Kidney (tissue), 14 donors: ENCODE measurements around the gene MYO9A. TPM values are rescaled to one million over a fixed set of nuclear protein-coding genes. Genes with fewer than 3 reads are reported as not detected.
"Not testable (repeated sequence)": the region's sequence is repeated elsewhere in the genome, so short reads cannot be mapped to it uniquely, and the experiment has no call there.

Experiments
- DNase-seq, 5 donors: peaks; one replicate each; pipeline ENCODE4 v3.0.0-alpha.2; 2013 to 2020
- FAIRE-seq: peaks from 2 replicates; lab custom pipeline; 2012; peaks lifted over from hg19 to GRCh38; lab: Jason Lieb, UNC
- H3K27ac ChIP-seq, 2 donors: one replicate each; pipeline ENCODE4 v1.7.0; 2013; ENCODE audit warnings: low read depth in 2 of 2, low read length in 2 of 2, inconsistent platforms in 1 of 2
- H3K27me3 ChIP-seq: one replicate; pipeline ENCODE4 v1.7.1; 2013; ENCODE audit warnings: low read length, inconsistent platforms; ENCODE audit not compliant: control insufficient read depth, insufficient read depth
- H3K36me3 ChIP-seq, 3 donors: one replicate each; pipeline versions ENCODE4 v1.7.0 to v1.7.1; 2013; ENCODE audit warnings: low read length in 3 of 3, control low read depth in 1 of 3, inconsistent platforms in 1 of 3; ENCODE audit not compliant: insufficient read depth in 3 of 3, control insufficient read depth in 2 of 3
- H3K4me1 ChIP-seq, 3 donors: one replicate each; pipeline versions ENCODE4 v1.7.0 to v1.7.1; 2013; ENCODE audit warnings: low read length in 3 of 3, inconsistent platforms in 1 of 3, low read depth in 1 of 3; ENCODE audit not compliant: control insufficient read depth in 2 of 3, insufficient read depth in 2 of 3
- H3K4me3 ChIP-seq, 3 donors: one replicate each; pipeline versions ENCODE4 v1.7.0 to v1.8.1; 2013; ENCODE audit warnings: low read length in 3 of 3, control low read depth in 1 of 3, inconsistent platforms in 1 of 3
- H3K9ac ChIP-seq, 3 donors: one replicate each; pipeline versions ENCODE4 v1.7.0 to v1.7.1; 2013; ENCODE audit warnings: low read length in 3 of 3, control low read depth in 1 of 3, inconsistent platforms in 1 of 3
- H3K9me3 ChIP-seq, 3 donors: one replicate each; pipeline versions ENCODE4 v1.7.0 to v1.7.1; 2013; ENCODE audit warnings: low read length in 3 of 3, control low read depth in 1 of 3, inconsistent platforms in 1 of 3; ENCODE audit not compliant: control insufficient read depth in 2 of 3, insufficient read depth in 1 of 3
- CTCF ChIP-seq: IDR thresholded peaks from 3 replicates; pipeline ENCODE4 v1.5.1; 2012; ENCODE audit warnings: mild to moderate bottlenecking, moderate library complexity, borderline replicate concordance; ENCODE audit not compliant: insufficient read depth; ENCODE audit errors: extremely low read depth
- intact Hi-C: fragments of 100-400 bp; cut with DNase I; formaldehyde crosslinking; loops from one replicate; pipeline ENCODE4 v1.11.1; 2022
- polyA plus RNA-seq: library from polyadenylated mRNA; stranded (reverse); fragments of 350-450 nt; fragmentation: Illumina TruSeq; extraction: RNeasy Lipid Tissue Mini Kit (QIAGEN cat#74804); gene quantifications from one replicate; pipeline ENCODE4 v1.2.3, GENCODE V29; 2014; ENCODE audit warnings: low read depth, low replicate concordance; ENCODE audit not compliant: insufficient read depth
- total RNA-seq: library from RNA; stranded (reverse); fragmentation: NEBNext Ultra II Directional; extraction: Animal tissue kit (Norgen Biotek cat#: 25700); gene quantifications from one replicate; pipeline ENCODE4 v1.2.1, GENCODE V29; 2021
- donor health status: control.
- donor health status: control.
- donor health status: control.
- donor health status: control.
- donor health status: control.
- donor health status: DM: yes; HTN: yes; CAD: no.
- donor health status: Normal renal cell carcinoma (clear cell type).

The MYO9A gene
- total and polyA plus RNA-seq, 2 donors from 2014 or later, result 5.5 to 132 TPM

- no peaks in the 10 kb centered on the region for H3K9me3 ChIP-seq
- no peaks in the 10 kb centered on the region for H3K4me1 ChIP-seq
- H3K4me3 ChIP-seq, result no peak overlapping the region
- no peak overlapping the region for H3K27ac ChIP-seq
- FAIRE-seq, result no peak
- TF ChIP-seq CTCF, result no peak
- peaks cover 0 to 10% (median 2%) of the 10 kb centered on the region in 3 donors for H3K36me3 ChIP-seq
- H3K27me3 ChIP-seq, result no peaks in the 10 kb centered on the region
- DNase-seq, result no peak
- intact Hi-C loops, result no loop called here
- no peak overlapping the region for H3K9ac ChIP-seq
Observed at GRCh38 chr15:71874245-71874644, 243.7 kb downstream of the MYO9A start.

GRCh38 chr15:71858232-71858631 is 259.7 kb downstream of the MYO9A start:
- H3K36me3 ChIP-seq, result peaks cover 0 to 31% (median 9%) of the 10 kb centered on the region in 3 donors

GRCh38 chr15:71853543-71853942 is 264.4 kb downstream of the MYO9A start:
- Histone ChIP-seq H3K4me1 (no peaks in the 10 kb centered on the region), H3K9me3 (no peaks in the 10 kb centered on the region), H3K4me3 (no peak overlapping the region), H3K27me3 (no peaks in the 10 kb centered on the region), H3K27ac (no peak overlapping the region), H3K36me3 (peaks cover 5 to 39% (median 22%) of the 10 kb centered on the region in 3 donors), H3K9ac (no peak overlapping the region)
- intact Hi-C loops, result no loop called here
- FAIRE-seq (no peak), DNase-seq (no peak)
- TF ChIP-seq CTCF, result no peak

More at GRCh38 chr15:71858232-71858631, 259.7 kb downstream of the MYO9A start:
- FAIRE-seq, H3K4me1 ChIP-seq, H3K9me3 ChIP-seq, H3K27me3 ChIP-seq, H3K4me3 ChIP-seq, intact Hi-C loops, H3K27ac ChIP-seq, H3K9ac ChIP-seq, DNase-seq: not testable (repeated sequence)

- H3K4me3 ChIP-seq, result no peak overlapping the region
- no peaks in the 10 kb centered on the region for H3K4me1 ChIP-seq
- no peaks in the 10 kb centered on the region for H3K27me3 ChIP-seq
- no peak for FAIRE-seq
- intact Hi-C loops, result no loop called here
- H3K27ac ChIP-seq, result no peak overlapping the region
- no peaks in the 10 kb centered on the region for H3K9me3 ChIP-seq
- no peak for DNase-seq
- peaks cover 5 to 33% (median 20%) of the 10 kb centered on the region in 3 donors for H3K36me3 ChIP-seq
- no peak for TF ChIP-seq CTCF
- no peak overlapping the region for H3K9ac ChIP-seq
Observed at GRCh38 chr15:71844916-71845315, 273.0 kb downstream of the MYO9A start.
